Measurements from ENCODE around the gene IFT57.
"Not testable (repeated sequence)": the region's sequence is repeated elsewhere in the genome, so short reads cannot be mapped to it uniquely, and the experiment has no call there.

IFT57 gene, protein sequence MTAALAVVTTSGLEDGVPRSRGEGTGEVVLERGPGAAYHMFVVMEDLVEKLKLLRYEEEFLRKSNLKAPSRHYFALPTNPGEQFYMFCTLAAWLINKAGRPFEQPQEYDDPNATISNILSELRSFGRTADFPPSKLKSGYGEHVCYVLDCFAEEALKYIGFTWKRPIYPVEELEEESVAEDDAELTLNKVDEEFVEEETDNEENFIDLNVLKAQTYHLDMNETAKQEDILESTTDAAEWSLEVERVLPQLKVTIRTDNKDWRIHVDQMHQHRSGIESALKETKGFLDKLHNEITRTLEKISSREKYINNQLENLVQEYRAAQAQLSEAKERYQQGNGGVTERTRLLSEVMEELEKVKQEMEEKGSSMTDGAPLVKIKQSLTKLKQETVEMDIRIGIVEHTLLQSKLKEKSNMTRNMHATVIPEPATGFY

GRCh38 chr3:108221911-108222852 is at the start of gene IFT57:
Gene IFT57 (minus strand): TSS chr3:108222424. CDS start chr3:108222322, 102 bp downstream.
- DNase-seq (ENCODE audit: low spot score), result peak; percentile 98

- DNase-seq (ENCODE audit: low spot score), result no peak
These were observed 49.4 kb upstream of the IFT57 start for GRCh38 chr3:108271626-108272025.

DNA sequence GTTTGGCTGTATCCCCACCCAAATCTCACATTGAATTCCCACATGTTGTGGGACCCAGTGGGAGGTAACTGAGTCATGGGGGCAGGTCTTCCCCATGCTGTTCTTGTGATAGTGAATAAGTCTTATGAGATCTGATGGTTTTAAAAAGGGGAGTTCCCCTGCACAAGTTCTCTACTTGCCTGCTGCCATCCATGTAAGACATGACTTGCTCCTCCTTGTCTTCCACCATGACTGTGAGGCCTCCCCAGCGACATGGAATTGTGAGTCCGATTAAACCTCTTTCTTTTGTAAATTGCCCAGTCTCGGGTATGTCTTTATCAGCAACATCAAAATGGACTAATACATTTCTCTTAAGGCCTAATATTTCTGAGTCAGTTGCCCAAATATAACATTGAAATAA is 46.0 kb upstream of the IFT57 start:
- DNase-seq (ENCODE audit: low spot score), result not testable (repeated sequence)

GRCh38 chr3:108264534-108265298 is 42.5 kb upstream of the IFT57 start:
- not testable (repeated sequence) for DNase-seq (ENCODE audit: low spot score)

DNA sequence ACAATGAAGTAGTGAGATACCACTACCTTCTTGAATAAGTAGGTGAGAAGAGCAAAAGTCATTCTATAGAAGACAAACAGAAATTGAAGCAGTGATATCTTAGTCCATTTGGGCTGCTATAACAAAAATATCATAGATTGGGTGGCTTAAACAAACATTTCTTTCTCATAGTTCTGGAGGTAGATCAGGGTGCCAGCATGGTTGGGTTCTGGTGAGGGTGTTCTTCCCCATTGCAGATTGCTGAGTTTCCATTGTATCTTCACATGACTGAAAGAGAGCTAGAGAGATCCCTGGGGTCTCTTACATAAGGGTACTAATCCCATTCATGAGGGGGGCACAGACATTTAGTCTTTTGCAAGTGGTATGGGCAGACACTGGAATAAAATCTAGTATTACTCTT is 32.9 kb upstream of the IFT57 start:
- DNase-seq (ENCODE audit: low spot score), result no peak

- no peak for DNase-seq (ENCODE audit: low spot score)
These were observed 29.6 kb upstream of the IFT57 start for GRCh38 chr3:108251844-108252243.

- DNase-seq (ENCODE audit: low spot score), result no peak
These were observed 29.0 kb upstream of the IFT57 start for GRCh38 chr3:108251265-108251664.

DNA sequence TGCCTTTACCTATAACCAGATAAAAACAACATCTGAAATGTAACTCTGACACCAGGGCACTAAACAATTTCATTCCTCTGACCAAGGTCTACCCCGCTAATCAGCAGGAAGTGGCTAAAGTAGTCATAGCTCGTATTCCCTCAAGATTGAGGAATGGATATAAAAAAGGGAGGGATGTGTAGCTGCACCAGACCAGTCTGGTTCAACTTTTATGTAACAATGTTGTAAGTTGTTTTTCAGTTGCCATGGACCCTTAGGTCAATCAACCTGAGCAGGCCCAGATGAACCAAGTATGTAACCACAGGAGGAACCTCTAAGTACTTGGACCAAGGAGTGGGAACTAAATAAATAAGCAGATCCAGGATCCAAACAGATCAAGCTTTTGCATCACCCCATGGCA is 28.4 kb upstream of the IFT57 start:
- DNase-seq (ENCODE audit: low spot score), result peak; percentile 30

DNA sequence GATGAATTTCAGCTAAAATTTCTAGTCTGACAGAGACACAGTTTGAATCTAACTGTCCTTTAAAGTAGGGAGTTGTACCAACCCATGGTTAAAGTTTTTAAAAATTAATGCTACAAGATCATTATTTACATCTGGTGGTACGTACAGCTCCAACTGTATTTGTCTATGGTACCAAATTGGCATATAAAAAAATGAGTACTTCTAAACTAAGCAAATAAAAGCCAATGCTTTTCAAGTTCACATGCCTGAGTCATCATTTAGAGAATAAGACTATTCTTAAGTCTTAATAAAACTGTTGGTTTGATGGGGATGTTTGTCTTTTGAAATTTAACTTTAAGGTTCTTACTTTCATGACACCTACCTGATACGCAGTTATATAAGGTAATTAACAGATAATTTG is 21.0 kb upstream of the IFT57 start:
- DNase-seq (ENCODE audit: low spot score), result no peak

- no peak for DNase-seq (ENCODE audit: low spot score)
These were observed 20.6 kb upstream of the IFT57 start for GRCh38 chr3:108242776-108243175.

- no peak for DNase-seq (ENCODE audit: low spot score)
These were observed 19.5 kb upstream of the IFT57 start for GRCh38 chr3:108241721-108242120.

- no peak for DNase-seq (ENCODE audit: low spot score)
These were observed 18.9 kb upstream of the IFT57 start for GRCh38 chr3:108241146-108241545.

DNA sequence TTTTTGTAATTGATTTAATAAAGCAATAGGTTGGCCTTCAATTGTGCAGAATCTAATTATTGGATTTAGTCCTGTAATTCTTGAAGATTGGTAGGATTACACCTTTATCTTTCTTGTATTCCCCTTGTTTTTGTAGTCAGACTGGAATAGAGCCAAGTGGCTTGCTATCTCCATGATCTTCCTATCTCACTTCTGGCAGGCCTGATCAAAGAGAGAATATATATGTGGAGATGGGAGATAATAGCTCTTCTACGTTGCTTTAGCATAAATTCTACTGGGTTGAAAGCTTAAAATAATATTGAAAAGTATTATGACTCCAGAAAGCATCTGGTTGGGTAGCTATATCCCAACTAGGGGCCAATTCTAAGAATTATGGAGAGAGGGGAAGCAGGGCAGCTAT is 16.9 kb upstream of the IFT57 start:
- DNase-seq (ENCODE audit: low spot score), result no peak

DNA sequence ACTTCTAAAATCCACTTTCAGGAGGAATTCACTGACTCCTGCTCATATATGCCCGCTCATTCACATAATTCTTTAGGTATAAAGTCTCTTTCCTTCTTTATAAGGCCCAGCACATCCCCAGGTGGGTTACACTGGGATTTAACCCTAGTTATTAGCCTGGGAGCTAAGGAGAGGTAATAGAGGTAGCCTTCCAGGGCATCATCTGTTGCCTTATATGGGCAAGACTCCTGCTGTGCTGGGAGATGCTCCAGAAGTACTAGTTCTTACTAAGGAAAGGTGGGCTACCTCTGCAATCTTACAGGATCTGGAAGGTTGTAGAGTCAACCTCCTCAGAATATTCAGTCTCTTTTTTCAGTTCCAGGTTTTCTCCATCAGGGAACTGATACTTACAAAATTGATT is 13.1 kb upstream of the IFT57 start:
- no peak for DNase-seq (ENCODE audit: low spot score)

DNA sequence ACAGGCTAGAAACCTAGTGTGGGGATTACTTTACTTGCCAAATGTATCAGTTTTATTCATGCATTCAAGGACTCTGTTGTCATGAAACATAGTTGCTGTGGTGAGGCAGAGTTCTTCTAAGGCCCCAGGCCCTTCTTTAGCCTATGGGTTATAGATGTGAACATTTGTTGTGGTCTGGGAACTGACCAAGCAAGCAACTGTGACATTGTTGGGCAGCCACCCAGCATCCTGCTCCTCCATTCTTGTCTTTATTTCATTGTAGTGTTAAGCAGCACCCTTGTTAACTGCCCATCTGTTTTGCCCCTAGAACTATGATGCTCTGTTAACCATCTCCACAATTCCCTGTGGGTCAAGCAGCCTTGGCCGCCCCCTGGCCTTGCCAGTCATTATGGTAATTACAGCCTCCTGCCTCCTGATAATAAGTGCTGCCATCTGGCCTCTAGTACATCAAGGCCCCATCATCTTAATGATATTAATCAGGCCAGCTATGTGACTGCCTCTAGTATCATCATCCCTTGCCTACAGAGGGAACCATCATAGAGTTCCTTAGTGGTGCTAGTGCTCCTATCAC is 12.2 kb upstream of the IFT57 start:
- peak; percentile 6 for DNase-seq (ENCODE audit: low spot score)

DNA sequence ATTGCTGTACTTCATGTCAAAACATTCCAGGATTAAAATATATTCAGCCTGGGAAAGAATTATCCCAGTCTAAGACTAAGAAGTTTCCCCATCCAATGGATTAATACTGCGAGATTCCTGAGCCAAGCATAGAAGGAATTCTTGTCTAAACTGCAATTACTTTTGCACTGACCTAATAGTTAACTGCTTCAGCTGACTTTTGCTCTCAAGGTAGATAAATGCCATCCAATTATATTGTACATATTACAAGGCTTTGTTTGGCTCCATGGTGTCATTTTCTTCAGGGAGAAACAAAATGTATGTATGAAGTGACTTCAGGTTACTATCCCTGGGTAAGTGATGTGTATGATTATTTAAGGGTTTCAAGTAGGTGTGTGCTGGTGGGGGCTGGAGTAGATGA is 6.1 kb upstream of the IFT57 start:
- no peak for DNase-seq (ENCODE audit: low spot score)

DNA sequence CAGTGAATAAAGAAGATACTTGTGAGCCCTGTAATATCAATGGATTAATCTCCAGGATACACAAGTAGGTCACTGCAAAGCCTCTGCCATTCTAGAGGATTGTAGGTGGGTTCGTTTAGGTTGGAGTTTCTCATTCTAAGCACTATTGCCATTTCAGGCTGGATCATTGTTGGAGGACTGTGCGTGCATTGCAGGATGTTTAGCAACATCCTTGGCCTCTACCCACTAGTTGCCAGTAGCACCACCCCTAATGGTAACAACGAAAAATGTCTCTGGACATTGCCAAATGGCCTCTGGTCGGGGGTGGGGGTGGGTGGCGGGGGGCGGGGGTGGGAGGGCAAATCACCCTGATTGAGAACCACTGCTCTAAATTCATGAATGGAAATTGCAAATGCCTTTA is 4.9 kb upstream of the IFT57 start:
- DNase-seq (ENCODE audit: low spot score), result no peak

DNA sequence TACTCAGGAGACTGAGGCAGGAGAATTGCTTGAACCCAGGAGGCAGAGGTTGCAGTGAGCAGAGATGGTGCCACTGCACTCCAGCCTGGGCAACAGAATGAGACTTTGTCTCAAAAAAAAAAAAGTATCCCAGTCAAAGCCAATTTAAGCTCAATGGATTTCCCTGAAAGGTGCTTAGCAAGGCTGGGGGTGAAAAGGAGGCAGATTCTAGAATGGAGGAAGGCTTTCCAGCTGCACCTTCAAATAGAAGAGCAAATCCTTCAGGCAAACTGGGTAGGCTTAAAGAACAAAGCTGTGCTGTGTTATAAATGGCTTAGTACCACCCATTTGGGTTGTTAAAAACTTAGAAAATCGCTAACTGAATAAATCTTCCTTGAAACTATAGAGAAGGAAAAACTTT is 3.0 kb upstream of the IFT57 start:
- DNase-seq (ENCODE audit: low spot score), result no peak

DNA sequence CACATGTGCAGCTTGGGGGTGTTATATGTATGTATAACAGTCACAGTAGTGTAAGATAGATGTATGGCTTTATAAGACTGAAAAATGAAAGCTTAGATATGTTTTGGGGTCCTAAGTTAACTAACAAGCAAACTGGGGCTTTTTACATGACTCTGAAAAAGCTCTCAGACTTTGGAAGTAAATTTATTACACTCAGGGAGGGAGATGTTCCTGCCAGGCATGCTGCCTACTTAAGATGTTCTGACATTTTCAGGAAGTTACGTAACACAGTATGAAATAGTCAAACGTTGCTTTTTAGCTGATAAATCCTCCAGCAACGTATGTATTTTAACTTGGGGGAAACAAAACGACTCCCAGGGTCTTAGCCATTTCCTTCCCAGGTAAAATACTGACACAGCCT is 1.7 kb upstream of the IFT57 start:
- no peak for DNase-seq (ENCODE audit: low spot score)

GRCh38 chr3:108222853-108223565 is 785 bp upstream of the IFT57 start:
- DNase-seq (ENCODE audit: low spot score), result no peak

- no peak for DNase-seq (ENCODE audit: low spot score)
These were observed 831 bp downstream of the IFT57 start for GRCh38 chr3:108221393-108221792.

Measured in kidney tubule cell (primary cell).